ENCODE data around the gene RFNG. TPM values are rescaled to one million over a fixed set of nuclear protein-coding genes. Genes with fewer than 3 reads are reported as not detected.

RFNG gene
- total RNA-seq, 2 donors from 2014 or later, result 39.9 to 45.3 TPM

DNA sequence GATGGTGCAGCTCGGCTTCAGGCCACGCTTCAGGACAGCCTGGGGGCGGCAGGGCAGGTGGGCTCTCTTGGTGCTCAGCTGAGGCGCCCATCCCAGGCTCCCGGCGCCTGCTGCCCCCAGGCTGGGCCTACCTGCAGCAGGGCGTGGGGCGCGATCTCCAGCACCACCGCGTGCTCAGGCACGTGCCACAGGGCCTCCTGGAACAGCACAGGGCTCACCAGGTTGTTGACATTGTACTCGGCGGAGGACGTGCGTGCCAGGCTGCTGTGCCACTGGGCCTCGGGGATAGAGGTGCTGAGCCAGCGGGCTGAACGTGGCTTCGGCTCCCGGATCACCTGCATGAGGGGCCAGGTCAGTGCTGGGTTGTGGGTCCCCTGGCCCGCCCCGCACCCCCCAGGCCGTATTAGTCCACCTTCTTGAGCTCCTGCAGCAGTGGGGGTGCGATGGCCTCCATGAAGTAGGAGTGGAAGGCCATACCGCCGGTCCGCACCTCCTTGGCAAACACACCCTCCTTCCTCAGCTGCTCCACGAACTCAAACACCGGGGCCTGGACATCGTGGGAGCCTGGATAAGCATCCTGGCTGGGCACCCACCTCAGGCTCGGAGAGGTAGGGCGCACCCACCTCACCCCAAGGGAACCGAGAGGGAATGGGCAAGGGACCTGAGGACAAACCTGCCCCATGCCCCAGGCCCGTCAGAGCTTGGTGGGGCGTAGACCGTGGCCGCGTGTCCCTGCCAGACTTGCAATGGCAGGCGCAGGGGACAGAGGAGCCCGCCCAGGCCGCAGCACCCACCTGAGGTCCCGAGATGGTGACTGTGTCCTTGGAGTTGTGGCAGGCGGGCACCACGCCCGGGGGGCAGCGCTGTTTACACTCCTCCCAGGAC, 37.5 kb upstream of the RFNG start:
- Histone ChIP-seq H3K4me1 (ENCODE audit: control insufficient read depth in 1 of 2, low read depth in 2 of 2) (no peaks in the 10 kb centered on the region), H3K36me3 (peaks cover 81% of the 10 kb centered on the region), H3K4me3 (no peak overlapping the region), H3K9me3 (no peaks in the 10 kb centered on the region), H3K27me3 (replicated peaks; ENCODE audit: insufficient read depth) (no peaks in the 10 kb centered on the region), H3K27ac (no peak overlapping the region)
- ATAC-seq (ENCODE audit: insufficient number of reproducible peaks, low FRiP score, low read depth) (no peak), DNase-seq (ENCODE audit: low spot score) (no peak)
- TF ChIP-seq, protein P1, sequence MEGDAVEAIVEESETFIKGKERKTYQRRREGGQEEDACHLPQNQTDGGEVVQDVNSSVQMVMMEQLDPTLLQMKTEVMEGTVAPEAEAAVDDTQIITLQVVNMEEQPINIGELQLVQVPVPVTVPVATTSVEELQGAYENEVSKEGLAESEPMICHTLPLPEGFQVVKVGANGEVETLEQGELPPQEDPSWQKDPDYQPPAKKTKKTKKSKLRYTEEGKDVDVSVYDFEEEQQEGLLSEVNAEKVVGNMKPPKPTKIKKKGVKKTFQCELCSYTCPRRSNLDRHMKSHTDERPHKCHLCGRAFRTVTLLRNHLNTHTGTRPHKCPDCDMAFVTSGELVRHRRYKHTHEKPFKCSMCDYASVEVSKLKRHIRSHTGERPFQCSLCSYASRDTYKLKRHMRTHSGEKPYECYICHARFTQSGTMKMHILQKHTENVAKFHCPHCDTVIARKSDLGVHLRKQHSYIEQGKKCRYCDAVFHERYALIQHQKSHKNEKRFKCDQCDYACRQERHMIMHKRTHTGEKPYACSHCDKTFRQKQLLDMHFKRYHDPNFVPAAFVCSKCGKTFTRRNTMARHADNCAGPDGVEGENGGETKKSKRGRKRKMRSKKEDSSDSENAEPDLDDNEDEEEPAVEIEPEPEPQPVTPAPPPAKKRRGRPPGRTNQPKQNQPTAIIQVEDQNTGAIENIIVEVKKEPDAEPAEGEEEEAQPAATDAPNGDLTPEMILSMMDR (IDR thresholded peaks at IDR 0.05), result no peak

DNA sequence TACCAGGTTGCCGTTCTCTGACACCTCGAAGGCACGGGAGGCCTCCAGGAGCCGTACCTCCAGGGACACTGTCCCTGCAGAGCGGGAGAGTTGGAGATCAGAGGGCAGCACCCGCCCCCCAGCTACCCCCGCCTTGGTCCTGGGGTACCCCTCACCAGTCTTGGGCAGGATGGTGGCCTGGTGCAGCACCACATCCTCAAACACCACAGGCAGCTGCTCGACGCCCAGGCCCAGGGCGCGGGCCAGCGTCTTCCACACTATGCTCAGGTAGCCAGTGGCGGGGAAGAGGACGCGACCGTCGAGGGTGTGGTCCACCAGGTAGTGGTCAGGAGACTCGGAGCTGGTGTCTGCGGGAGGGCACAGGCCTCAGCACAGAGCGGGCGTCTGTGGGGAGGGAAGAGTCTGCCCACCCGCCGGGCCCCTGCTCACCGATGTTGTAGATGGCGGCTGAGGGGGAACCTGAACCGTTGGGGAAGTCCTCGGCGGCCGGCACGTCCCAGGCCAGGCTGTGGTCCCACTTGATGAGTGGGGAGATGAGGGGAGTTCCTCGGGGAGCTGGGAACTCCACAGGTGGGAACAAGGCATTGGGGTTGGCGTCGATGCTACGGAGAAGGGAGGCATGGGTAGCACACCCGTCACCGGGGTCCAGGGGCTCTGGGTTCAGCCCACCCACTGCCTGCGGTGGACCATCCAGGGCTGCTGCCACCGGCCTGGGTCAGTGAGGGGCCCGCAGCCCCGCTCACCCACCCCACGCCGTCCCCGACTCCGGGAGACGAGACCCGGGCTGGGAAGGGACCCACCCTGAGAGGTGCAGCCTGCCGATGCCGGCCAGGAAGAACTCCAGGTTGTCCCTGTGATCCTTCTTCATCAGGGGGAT, 36.6 kb upstream of the RFNG start:
- H3K36me3 ChIP-seq, result peaks cover 84% of the 10 kb centered on the region
- no peak for ATAC-seq (ENCODE audit: insufficient number of reproducible peaks, low FRiP score, low read depth)

DNA sequence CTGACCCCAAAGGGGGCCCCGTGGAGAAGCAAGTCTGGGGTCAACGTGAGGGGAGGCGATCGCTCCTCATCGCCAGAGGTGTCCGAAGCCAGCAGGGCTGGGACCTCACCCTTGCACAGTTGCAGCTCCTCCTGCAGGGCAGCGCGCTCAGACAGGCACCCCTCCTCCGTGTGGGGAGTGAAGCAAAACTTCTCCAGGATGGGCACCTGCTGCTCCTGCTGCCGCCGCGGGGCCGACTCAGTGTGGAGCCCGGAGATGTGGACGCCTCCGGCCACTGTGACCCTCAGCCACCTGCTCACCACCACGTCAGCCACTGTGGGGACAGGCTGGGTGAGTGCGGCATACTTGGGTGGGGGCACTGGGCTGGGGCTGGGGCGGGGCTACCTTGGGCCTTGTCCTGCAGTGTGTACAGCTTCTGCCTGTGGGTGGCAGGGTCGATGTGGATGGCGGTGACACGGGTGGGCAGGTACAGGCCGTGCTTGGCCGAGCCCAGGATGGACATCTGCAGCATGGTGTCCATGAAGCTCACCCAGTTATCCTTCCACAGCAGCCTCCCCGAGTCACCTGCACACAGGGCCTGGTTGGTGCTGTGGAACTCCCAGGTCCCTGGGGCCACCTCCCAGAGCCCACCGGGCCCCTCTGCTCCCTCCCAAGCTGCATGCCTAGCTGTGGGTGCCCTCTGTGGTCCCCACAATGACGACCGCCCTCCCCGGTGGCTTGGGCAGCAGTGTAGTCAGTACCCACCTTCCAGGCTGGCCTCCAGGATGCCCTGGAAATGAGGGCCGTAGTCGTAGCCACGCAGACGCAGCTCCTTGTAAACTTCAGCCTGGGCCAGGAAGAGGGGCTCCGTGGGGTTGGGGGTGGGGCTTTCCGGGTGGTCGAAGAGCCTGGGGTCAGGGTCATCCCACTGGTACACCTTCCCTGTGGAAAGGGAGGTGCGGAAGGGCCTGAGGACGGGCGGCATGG, 35.6 kb upstream of the RFNG start:
- Histone ChIP-seq H3K36me3 (peaks cover 85% of the 10 kb centered on the region), H3K27me3 (replicated peaks; ENCODE audit: insufficient read depth) (no peaks in the 10 kb centered on the region)

More for the DNA sequence above, 36.6 kb upstream of the RFNG start:
- Histone ChIP-seq H3K9me3 (no peaks in the 10 kb centered on the region), H3K4me1 (ENCODE audit: control insufficient read depth in 1 of 2, low read depth in 2 of 2) (no peaks in the 10 kb centered on the region), H3K4me3 (no peak overlapping the region), H3K27ac (no peak overlapping the region), H3K27me3 (replicated peaks; ENCODE audit: insufficient read depth) (no peaks in the 10 kb centered on the region)
- TF ChIP-seq, protein P1 (IDR thresholded peaks at IDR 0.05), result no peak
- no peak for DNase-seq (ENCODE audit: low spot score)

DNA sequence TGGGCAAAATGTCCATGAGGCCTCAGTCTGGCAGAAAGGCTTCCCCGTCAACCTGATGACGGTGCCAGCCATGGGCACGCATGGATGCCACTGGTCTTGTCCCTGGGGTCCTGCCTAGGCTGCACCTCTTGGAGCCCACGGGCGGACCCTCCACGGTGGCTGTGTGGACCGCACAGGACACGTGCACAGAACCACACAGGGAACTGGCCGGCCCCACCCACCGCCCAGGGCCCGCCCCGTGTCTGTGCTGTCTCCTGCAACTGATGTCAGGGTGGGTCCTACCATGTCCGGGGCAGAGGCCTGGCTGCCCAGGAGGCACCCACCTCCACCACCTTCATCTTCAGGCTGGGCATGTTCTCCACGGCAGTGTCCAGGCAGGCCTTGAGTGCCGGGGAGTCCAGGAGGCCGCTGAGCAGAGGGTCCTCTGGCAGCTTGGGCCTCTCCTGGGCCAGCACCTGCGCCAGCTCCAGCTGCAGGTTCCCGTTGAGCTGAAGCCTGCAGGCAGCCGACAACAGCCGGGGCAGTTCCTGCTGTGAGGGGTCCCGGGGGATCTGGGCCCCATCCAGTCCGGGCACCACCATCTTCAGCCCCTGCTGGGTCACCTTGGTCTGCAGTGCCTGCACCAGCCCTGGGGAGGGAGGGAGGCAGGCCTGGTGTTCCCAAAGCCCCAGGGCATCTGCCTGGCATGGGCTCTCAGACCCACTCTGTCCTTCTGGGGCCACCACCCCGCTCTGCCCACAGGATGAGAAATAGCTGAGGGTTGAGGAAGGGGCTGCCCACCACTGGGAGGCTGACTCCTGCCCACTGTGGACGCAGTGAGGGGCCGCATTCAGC, 34.5 kb upstream of the RFNG start:
- TF ChIP-seq, protein P1 (IDR thresholded peaks at IDR 0.05), result no peak
- DNase-seq (ENCODE audit: low spot score) (no peak), ATAC-seq (ENCODE audit: insufficient number of reproducible peaks, low FRiP score, low read depth) (no peak)
- Histone ChIP-seq H3K27ac (no peak overlapping the region), H3K27me3 (replicated peaks; ENCODE audit: insufficient read depth) (no peaks in the 10 kb centered on the region), H3K36me3 (peaks cover 86% of the 10 kb centered on the region), H3K9me3 (no peaks in the 10 kb centered on the region), H3K4me3 (no peak overlapping the region), H3K4me1 (ENCODE audit: control insufficient read depth in 1 of 2, low read depth in 2 of 2) (no peaks in the 10 kb centered on the region)

More for the DNA sequence above, 35.6 kb upstream of the RFNG start:
- TF ChIP-seq, protein P1 (IDR thresholded peaks at IDR 0.05), result no peak
- no peak overlapping the region for H3K27ac ChIP-seq
- H3K9me3 ChIP-seq, result no peaks in the 10 kb centered on the region
- no peak overlapping the region for H3K4me3 ChIP-seq
- no peaks in the 10 kb centered on the region for H3K4me1 ChIP-seq (ENCODE audit: control insufficient read depth in 1 of 2, low read depth in 2 of 2)
- ATAC-seq (ENCODE audit: insufficient number of reproducible peaks, low FRiP score, low read depth) (no peak), DNase-seq (ENCODE audit: low spot score) (no peak)

Measured in thoracic aorta (tissue), 2 donors.